Occipital lobe (tissue), 2 donors: ENCODE results near the gene NOM1. TPM values are rescaled to one million over a fixed set of nuclear protein-coding genes. Genes with fewer than 3 reads are reported as not detected.
"Not testable (repeated sequence)": the region's sequence is repeated elsewhere in the genome, so short reads cannot be mapped to it uniquely, and the experiment has no call there.

Source experiments
- DNase-seq: peaks from one replicate; lab custom pipeline; 2025; lab: John Stamatoyannopoulos, UW
- total RNA-seq: library from RNA; depleted of rRNA; stranded (reverse); fragments of >200 nt; gene quantifications from one replicate; pipeline ENCODE4 v1.2.3, GENCODE V29; 2014

NOM1 gene
- total RNA-seq, 1 donor from 2014 or later: 27.5 TPM

- not testable (repeated sequence) for DNase-seq
These were observed 12.7 kb upstream of the NOM1 start for GRCh38 chr7:156936766-156937165.

- DNase-seq: no peak
These were observed 8.9 kb upstream of the NOM1 start for GRCh38 chr7:156940421-156941122.

GRCh38 chr7:156941393-156942182 is 7.9 kb upstream of the NOM1 start:
- no peak for DNase-seq

- DNase-seq: no peak
These were observed 6.8 kb upstream of the NOM1 start for GRCh38 chr7:156942708-156943090.

- DNase-seq: no peak
These were observed 6.1 kb upstream of the NOM1 start for GRCh38 chr7:156943091-156944041.

- no peak for DNase-seq
These were observed 4.6 kb upstream of the NOM1 start for GRCh38 chr7:156944876-156945275.

GRCh38 chr7:156947120-156947843 is 2.2 kb upstream of the NOM1 start:
- DNase-seq: no peak

- DNase-seq: no peak
These were observed 1.2 kb upstream of the NOM1 start for GRCh38 chr7:156948361-156948760.

- no peak for DNase-seq
These were observed 908 bp downstream of the NOM1 start for GRCh38 chr7:156950381-156950858.

- not testable (repeated sequence) for DNase-seq
These were observed 3.7 kb downstream of the NOM1 start for GRCh38 chr7:156953215-156953614.

GRCh38 chr7:156954941-156955340 is 5.4 kb downstream of the NOM1 start:
- no peak for DNase-seq

GRCh38 chr7:156956727-156957126 is 7.2 kb downstream of the NOM1 start:
- no peak for DNase-seq

- DNase-seq: no peak
These were observed 12.6 kb downstream of the NOM1 start for GRCh38 chr7:156962145-156962544.

- DNase-seq: no peak
These were observed 13.4 kb downstream of the NOM1 start for GRCh38 chr7:156962897-156963296.

GRCh38 chr7:156963472-156963871 is 14.0 kb downstream of the NOM1 start:
- DNase-seq: no peak

GRCh38 chr7:156964971-156965370 is 15.5 kb downstream of the NOM1 start:
- no peak for DNase-seq

GRCh38 chr7:156966387-156966786 is 16.9 kb downstream of the NOM1 start:
- DNase-seq: no peak

GRCh38 chr7:156968183-156968582 is 18.7 kb downstream of the NOM1 start:
- no peak for DNase-seq

GRCh38 chr7:156969972-156970420 is 20.5 kb downstream of the NOM1 start:
- no peak for DNase-seq

GRCh38 chr7:156975620-156976019 is 26.1 kb downstream of the NOM1 start:
- no peak for DNase-seq
